Astrocyte of the cerebellum (primary cell): ENCODE results near the gene RAP1GDS1.

Experiments used
- DNase-seq: peaks from one replicate; pipeline ENCODE4 v3.0.0-alpha.2; 2011; ENCODE audit warnings: low read depth
- H3K4me3 ChIP-seq: 2 replicates; pipeline ENCODE4 v1.5.1; 2011; ENCODE audit warnings: mild to moderate bottlenecking, low read depth, low read length, moderate library complexity
- in situ Hi-C: cut with HindIII; loops from 2 replicates; pipeline ENCODE4 v1.10.0; 2017; ENCODE audit warnings: low sequenced_read_pairs
- TF ChIP-seq, protein P1 (sequence below): IDR thresholded peaks from 2 replicates; pipeline ENCODE4 v1.5.1; 2012; ENCODE audit warnings: low read length, low read depth, moderate library complexity, mild to moderate bottlenecking; ENCODE audit errors: missing control alignments

RAP1GDS1 gene, protein sequence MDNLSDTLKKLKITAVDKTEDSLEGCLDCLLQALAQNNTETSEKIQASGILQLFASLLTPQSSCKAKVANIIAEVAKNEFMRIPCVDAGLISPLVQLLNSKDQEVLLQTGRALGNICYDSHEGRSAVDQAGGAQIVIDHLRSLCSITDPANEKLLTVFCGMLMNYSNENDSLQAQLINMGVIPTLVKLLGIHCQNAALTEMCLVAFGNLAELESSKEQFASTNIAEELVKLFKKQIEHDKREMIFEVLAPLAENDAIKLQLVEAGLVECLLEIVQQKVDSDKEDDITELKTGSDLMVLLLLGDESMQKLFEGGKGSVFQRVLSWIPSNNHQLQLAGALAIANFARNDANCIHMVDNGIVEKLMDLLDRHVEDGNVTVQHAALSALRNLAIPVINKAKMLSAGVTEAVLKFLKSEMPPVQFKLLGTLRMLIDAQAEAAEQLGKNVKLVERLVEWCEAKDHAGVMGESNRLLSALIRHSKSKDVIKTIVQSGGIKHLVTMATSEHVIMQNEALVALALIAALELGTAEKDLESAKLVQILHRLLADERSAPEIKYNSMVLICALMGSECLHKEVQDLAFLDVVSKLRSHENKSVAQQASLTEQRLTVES

DNA sequence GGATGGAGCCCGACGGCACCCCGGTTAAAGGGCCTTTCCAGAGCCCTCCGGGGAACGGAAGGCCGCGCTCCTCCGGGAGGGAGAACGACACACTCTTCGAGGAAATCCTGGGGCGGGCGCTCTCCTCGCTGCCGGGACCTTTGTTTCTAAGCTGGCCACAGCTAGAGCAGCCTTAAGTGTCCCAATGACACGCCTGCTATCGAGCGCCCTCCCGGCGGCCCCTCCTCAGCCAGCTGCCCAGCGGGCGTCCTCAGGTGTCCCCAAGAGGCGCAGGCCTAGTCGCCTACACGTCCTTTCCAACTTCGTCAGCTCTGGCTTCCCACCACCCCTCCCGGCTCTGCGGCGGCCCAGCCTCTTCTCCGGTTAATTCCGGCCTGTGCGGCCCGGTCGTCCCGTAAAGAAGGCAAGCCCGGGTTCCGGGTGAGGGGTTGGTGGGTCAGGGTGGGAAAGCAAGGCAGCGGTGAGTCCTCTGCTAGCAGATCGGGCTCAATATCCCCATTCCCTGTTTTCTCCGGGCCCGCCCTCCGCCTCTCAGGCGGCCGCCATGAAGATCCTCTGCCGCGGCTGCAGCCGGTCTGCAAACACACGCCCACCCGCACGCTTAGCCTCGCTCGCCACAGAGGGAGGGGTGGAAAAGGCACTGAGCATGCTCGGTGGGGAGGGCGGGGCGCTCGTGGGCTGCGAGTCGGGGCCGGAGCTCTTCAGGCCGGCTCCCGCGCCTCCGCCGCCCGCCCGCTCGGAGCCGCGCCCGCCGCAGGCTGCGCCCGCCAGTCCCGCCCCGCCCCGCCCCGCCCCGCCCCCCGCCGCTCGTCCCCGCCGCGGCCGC, at the start of gene RAP1GDS1:
Gene RAP1GDS1, plus strand, starts transcription at position 806 of the 826 bp plus-strand sequence. CDS start 182 bp downstream, outside the sequence.
- DNase-seq = peak; percentile 94
- TF ChIP-seq, protein P1, sequence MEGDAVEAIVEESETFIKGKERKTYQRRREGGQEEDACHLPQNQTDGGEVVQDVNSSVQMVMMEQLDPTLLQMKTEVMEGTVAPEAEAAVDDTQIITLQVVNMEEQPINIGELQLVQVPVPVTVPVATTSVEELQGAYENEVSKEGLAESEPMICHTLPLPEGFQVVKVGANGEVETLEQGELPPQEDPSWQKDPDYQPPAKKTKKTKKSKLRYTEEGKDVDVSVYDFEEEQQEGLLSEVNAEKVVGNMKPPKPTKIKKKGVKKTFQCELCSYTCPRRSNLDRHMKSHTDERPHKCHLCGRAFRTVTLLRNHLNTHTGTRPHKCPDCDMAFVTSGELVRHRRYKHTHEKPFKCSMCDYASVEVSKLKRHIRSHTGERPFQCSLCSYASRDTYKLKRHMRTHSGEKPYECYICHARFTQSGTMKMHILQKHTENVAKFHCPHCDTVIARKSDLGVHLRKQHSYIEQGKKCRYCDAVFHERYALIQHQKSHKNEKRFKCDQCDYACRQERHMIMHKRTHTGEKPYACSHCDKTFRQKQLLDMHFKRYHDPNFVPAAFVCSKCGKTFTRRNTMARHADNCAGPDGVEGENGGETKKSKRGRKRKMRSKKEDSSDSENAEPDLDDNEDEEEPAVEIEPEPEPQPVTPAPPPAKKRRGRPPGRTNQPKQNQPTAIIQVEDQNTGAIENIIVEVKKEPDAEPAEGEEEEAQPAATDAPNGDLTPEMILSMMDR = no peak
- peak within 1 kb of the TSS; percentile 85 for H3K4me3 ChIP-seq
- in situ Hi-C loops = no loop called here

DNA sequence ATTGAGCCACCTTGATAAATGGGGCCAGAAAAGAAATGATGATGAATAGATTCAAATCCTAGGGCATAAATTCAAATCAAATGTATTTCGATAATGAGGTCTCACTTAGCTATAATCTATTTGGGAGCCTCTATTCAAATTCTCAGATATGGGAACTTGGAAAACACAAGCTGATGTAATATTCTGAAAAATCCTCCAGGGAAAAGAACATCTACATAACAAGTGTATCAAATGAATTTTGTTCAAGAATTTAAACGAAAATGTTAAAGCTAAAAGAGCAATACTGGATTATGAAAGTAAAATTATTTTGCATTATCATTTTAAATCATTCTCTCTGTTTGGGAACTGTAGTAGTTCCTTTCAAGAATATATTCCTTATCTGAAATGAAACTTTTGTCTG, 38.9 kb upstream of the RAP1GDS1 start:
- in situ Hi-C loops = no loop called here
- TF ChIP-seq, protein P1 = no peak
- no peak for DNase-seq

DNA sequence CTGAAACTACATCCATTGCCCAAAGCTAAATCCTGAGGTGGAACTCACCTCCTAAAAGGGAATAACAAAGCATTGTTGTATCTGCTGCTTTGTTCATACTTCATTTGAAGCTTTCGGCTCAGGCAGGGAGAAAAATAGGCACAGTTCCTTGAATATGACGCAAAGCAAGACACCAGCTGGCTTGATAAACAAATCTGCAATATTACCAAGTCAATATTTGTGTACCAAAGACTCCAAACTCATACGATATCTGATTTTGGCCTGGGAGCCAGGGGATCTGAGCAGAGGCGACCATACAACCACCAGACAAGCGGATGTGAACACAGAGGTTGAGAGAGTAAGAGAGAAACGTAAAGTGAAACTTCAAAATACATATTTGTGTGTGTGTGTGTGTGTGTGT, 34.8 kb upstream of the RAP1GDS1 start:
- no peak for DNase-seq
- H3K4me3 ChIP-seq = no peak overlapping the region
- TF ChIP-seq, protein P1 = no peak
- in situ Hi-C loops = no loop called here

More for the DNA sequence above, 38.9 kb upstream of the RAP1GDS1 start:
- H3K4me3 ChIP-seq = no peak overlapping the region

DNA sequence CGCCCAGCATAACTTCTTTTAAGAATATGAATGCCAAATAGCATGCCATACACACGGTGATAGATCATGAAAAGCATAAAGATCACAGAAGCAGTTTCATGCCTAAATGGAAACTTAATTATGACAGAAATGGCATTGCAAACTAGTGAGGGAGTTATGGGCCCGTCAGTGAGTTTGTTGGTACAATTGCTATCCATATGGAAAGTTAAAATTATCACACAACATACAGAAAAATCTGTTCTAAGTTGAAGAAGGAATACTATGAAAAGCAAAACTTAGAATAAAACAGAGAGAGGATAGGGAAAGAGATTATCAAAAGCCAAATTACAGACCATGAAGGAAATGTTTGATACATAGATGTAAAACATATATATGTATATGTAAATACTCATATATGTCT, 30.2 kb upstream of the RAP1GDS1 start:
- DNase-seq = no peak
- TF ChIP-seq, protein P1 = no peak
- in situ Hi-C loops = no loop called here
- no peak overlapping the region for H3K4me3 ChIP-seq

DNA sequence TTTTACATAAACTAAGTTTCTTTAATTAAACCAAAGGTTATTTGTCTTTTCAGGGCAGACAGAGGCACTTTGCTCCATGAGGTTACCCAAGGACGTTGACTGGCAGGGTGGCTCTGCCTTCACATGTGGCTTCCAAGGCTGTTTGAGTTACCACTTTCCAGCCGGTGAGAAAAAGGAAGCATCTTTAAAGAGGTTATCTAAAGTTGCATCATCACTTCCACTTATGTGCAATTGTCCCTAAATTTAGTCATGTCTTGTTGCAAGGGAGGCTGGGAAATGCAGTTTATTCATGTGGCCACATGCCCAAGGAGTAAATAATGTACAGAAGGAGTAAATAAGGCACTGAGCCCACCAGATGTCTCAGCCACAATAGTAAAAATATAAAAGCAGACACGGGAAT, 29.0 kb upstream of the RAP1GDS1 start:
- no peak overlapping the region for H3K4me3 ChIP-seq
- TF ChIP-seq, protein P1 = no peak
- DNase-seq = no peak
- in situ Hi-C loops = no loop called here

DNA sequence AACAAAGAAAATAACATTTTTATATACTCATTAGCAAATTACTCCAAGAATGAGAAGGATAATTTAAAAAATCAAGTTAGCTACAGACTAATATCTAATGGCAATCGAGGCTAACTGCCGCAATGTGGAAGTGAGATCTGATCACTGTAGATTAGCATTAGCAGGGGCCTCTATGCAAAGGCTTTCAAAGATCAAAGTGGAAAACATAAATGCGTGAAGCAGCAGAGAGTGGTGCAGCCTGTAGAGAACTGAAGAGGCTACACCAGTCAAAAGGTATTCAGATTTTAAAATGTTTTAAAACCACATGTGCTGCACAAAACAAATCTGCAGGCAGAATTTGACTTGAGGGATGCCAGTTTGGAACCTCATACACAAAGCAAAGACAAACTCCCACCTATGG, 24.0 kb upstream of the RAP1GDS1 start:
- in situ Hi-C loops = no loop called here
- DNase-seq = no peak
- TF ChIP-seq, protein P1 = no peak

More for the DNA sequence above, 24.0 kb upstream of the RAP1GDS1 start:
- no peak overlapping the region for H3K4me3 ChIP-seq
